ENCODE results near the gene WSCD1. TPM values are rescaled to one million over a fixed set of nuclear protein-coding genes. Genes with fewer than 3 reads are reported as not detected.

The WSCD1 gene
- total and polyA plus RNA-seq, 2 donors (not counting 1 experiment from before 2014, with no cell fraction given): not detected

- H3K9me3 ChIP-seq (ENCODE audit: control extremely low read depth in 1 of 3, control insufficient read depth in 2 of 3, insufficient read depth in 1 of 3, low read length in 2 of 3): no peaks in the 10 kb centered on the region
- Mint-ChIP-seq H3K4me1 (no peaks in the 10 kb centered on the region), H3K9me3 (ENCODE audit: insufficient read depth) (no peaks in the 10 kb centered on the region), H3K27ac (no peak overlapping the region), H3K4me3 (no peak overlapping the region), H3K27me3 (peaks cover 4% of the 10 kb centered on the region)
- no peak overlapping the region for H3K9ac ChIP-seq (ENCODE audit: low read length)
- H3K4me1 ChIP-seq (ENCODE audit: control insufficient read depth in 2 of 2, insufficient read depth in 2 of 2, low read length in 2 of 2): no peaks in the 10 kb centered on the region
- 96% methylated on average over 4 of the region's 10 CpGs for WGBS (ENCODE audit: insufficient coverage)
- no peak for DNase-seq
- no peaks in the 10 kb centered on the region for H3K36me3 ChIP-seq (replicated peaks in 1 of 2; ENCODE audit: control extremely low read depth in 1 of 2, control insufficient read depth in 1 of 2, extremely low read depth in 1 of 2, insufficient read depth in 2 of 2, low read length in 1 of 2)
- TF ChIP-seq CTCF (IDR thresholded peaks at IDR 0.05) (no peak), EZH2 (IDR thresholded peaks at IDR 0.05; ENCODE audit: borderline replicate concordance, insufficient read depth, low read depth, low read length, poor library complexity, severe bottlenecking) (no peak)
- no peaks in the 10 kb centered on the region for H4K20me1 ChIP-seq (ENCODE audit: control insufficient read depth, insufficient read depth, low read length, poor library complexity, severe bottlenecking)
- H3K4me2 ChIP-seq (replicated peaks; ENCODE audit: low read depth, low read length, poor library complexity, severe bottlenecking): no peak overlapping the region
- no peak overlapping the region for H3K4me3 ChIP-seq (ENCODE audit: control extremely low read depth in 1 of 5, extremely low read depth in 1 of 5, insufficient read depth in 1 of 5, low read depth in 2 of 5, low read length in 4 of 5)
- no peak overlapping the region for H2AFZ ChIP-seq (ENCODE audit: insufficient read depth, low read depth, low read length, poor library complexity, severe bottlenecking)
- POLR2A ChIA-PET: no interaction called here
- ATAC-seq (ENCODE audit: low read depth): no peak
- CTCF ChIA-PET: no interaction called here
- no peak overlapping the region for H3K27ac ChIP-seq (ENCODE audit: low read length in 2 of 2)
- no peaks in the 10 kb centered on the region for H3K79me2 ChIP-seq (ENCODE audit: control insufficient read depth, insufficient read depth, low read length)
- intact Hi-C loops (cut with micrococcal nuclease): no loop called here
- H3K27me3 ChIP-seq (replicated peaks in 1 of 4; ENCODE audit: control extremely low read depth in 1 of 4, control insufficient read depth in 3 of 4, insufficient read depth in 4 of 4, low read length in 3 of 4): no peaks in the 10 kb centered on the region
Observed at GRCh38 chr17:6097005-6097279, 26.8 kb downstream of the WSCD1 start.

GRCh38 chr17:6098050-6098822, 28.1 kb downstream of the WSCD1 start:
- Histone ChIP-seq H3K79me2 (ENCODE audit: control insufficient read depth, insufficient read depth, low read length) (no peaks in the 10 kb centered on the region), H3K4me2 (replicated peaks; ENCODE audit: low read depth, low read length, poor library complexity, severe bottlenecking) (no peak overlapping the region), H4K20me1 (ENCODE audit: control insufficient read depth, insufficient read depth, low read length, poor library complexity, severe bottlenecking) (no peaks in the 10 kb centered on the region), H3K36me3 (replicated peaks in 1 of 2; ENCODE audit: control extremely low read depth in 1 of 2, control insufficient read depth in 1 of 2, extremely low read depth in 1 of 2, insufficient read depth in 2 of 2, low read length in 1 of 2) (no peaks in the 10 kb centered on the region), H3K9me3 (ENCODE audit: control extremely low read depth in 1 of 3, control insufficient read depth in 2 of 3, insufficient read depth in 1 of 3, low read length in 2 of 3) (no peaks in the 10 kb centered on the region), H3K27ac (ENCODE audit: low read length in 2 of 2) (no peak overlapping the region), H2AFZ (ENCODE audit: insufficient read depth, low read depth, low read length, poor library complexity, severe bottlenecking) (no peak overlapping the region), H3K27me3 (replicated peaks in 1 of 4; ENCODE audit: control extremely low read depth in 1 of 4, control insufficient read depth in 3 of 4, insufficient read depth in 4 of 4, low read length in 3 of 4) (no peaks in the 10 kb centered on the region), H3K9ac (ENCODE audit: low read length) (no peak overlapping the region), H3K4me3 (ENCODE audit: control extremely low read depth in 1 of 5, extremely low read depth in 1 of 5, insufficient read depth in 1 of 5, low read depth in 2 of 5, low read length in 4 of 5) (no peak overlapping the region), H3K4me1 (ENCODE audit: control insufficient read depth in 2 of 2, insufficient read depth in 2 of 2, low read length in 2 of 2) (no peaks in the 10 kb centered on the region)
- intact Hi-C loops (cut with micrococcal nuclease): no loop called here
- 80% methylated on average over 10 of the region's 11 CpGs for WGBS (ENCODE audit: insufficient coverage)
- H3K27ac Mint-ChIP-seq: no peak overlapping the region
- TF ChIP-seq CTCF (IDR thresholded peaks at IDR 0.05): no peak
- TF ChIP-seq EZH2 (IDR thresholded peaks at IDR 0.05; ENCODE audit: borderline replicate concordance, insufficient read depth, low read depth, low read length, poor library complexity, severe bottlenecking): no peak
- ATAC-seq (ENCODE audit: low read depth): no peak
- H3K9me3 Mint-ChIP-seq (ENCODE audit: insufficient read depth): no peaks in the 10 kb centered on the region
- peaks cover 4% of the 10 kb centered on the region for H3K27me3 Mint-ChIP-seq
- ChIA-PET CTCF (no interaction called here), POLR2A (no interaction called here)
- no peaks in the 10 kb centered on the region for H3K4me1 Mint-ChIP-seq
- H3K4me3 Mint-ChIP-seq: no peak overlapping the region
- DNase-seq: no peak
